NCI-H1092 treated with DMSO at 0.1 percent for 48 hours (cell line): Measurements from ENCODE around the gene MCC.

ENCODE experiments used
- DNase-seq: peaks from one replicate; lab custom pipeline; 2025; lab: John Stamatoyannopoulos, UW

The MCC gene

GRCh38 chr5:113056988-113057387 is 431.3 kb downstream of the MCC start:
- DNase-seq: no peak

GRCh38 chr5:113054899-113055298 is 433.4 kb downstream of the MCC start:
- DNase-seq: no peak

DNA sequence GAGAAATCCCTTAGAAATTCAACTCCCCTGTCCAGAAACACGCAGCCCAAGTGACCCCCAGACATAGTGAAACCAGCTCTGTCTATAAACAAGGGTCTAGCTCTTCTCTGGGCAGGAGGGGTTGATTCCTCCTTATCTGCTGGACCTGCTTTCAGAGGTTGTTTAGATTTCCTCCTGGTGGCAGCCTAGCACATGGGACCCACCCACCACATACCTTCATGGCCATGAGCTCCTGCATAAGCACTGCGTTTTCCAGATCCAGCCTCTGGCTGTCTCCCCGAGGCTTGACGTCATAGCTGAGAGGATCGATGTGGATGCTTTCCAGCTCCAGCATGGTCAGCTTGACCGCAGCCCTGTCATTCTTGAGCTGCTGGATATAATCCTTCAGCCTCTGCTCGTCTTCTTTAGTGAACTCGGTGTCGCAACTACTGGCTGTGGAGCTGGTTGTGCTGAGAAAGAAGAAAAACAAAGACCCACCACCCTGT is 434.7 kb downstream of the MCC start:
- DNase-seq: no peak

GRCh38 chr5:113052041-113052795 is 436.0 kb downstream of the MCC start:
- DNase-seq: no peak

GRCh38 chr5:113050721-113051382 is 437.4 kb downstream of the MCC start:
- peak; percentile 35 for DNase-seq

- no peak for DNase-seq
These were observed 439.3 kb downstream of the MCC start for GRCh38 chr5:113048931-113049330.

DNA sequence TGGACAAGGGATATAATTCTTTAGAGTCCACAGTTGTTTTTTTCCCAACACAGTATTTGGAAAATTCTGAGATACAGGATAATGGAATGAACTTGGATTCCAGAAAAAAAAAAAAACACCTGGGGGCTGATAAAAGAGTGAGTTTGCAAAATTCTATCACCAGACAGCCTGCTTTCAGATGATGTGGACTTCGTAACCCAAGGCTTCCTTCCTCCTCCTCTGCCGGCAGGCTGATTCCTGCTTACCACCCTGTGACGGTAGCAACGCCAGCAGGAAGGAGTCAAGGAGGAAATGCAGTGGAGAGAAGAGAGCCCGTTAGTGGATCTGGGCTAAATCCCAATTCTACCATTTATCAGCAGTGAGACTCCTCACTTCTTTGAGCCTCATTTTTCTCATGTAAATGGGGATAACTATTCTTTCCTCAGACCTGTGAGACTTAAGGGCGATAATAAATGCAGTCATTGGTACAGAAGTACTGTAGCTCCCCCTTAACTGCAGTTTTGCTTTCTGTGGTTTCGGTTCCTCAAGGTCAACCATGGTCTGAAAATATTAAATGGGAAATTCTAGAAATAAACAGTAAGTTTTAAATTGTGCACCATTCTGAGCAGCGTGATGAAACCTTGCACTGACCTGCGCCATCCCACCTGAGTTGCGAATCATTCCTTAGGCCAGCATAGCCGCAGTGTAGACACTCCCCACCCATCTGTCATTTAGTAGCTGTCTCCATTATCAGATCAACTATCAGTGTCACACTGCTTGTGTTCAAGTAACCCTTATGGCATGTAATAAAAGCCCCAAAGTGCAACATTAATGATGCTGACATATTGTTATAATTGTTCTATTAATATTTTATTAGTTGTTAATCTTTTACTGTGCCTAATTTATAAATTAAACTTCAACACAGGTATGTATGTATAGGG is 440.3 kb downstream of the MCC start:
- DNase-seq: no peak

- no peak for DNase-seq
These were observed 441.0 kb downstream of the MCC start for GRCh38 chr5:113047234-113047633.

DNA sequence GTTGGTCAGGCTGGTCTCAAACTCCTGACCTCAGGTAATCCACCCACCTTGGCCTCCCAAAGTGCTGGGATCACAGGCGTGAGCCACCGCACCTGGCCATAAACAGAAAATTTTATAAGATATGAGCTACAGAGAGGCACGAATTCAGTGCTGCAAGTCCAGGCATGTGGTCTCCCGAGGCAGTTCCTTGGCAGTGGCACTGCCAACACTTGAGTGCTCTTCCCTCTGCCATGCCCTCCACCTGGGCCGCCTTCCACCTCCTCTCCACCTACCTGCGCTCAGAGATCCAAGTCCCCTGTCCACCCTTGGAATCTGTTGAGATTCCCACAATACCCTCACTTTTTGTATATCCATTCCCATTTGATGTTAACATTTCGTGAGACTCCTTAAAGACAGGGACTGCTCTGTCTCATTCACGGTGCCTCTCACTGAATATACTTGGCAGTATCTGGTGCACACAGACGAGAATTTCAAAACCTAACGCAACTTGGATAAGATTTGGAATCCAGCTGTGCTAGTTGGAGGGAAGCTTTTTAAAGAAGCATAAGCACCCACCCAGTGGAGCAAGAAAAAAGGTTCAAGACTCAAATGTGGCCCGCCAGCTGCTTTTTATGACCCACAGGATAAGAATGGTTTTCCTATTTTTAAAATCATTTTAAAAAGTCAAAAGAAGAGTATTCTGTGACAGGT is 443.3 kb downstream of the MCC start:
- no peak for DNase-seq

DNA sequence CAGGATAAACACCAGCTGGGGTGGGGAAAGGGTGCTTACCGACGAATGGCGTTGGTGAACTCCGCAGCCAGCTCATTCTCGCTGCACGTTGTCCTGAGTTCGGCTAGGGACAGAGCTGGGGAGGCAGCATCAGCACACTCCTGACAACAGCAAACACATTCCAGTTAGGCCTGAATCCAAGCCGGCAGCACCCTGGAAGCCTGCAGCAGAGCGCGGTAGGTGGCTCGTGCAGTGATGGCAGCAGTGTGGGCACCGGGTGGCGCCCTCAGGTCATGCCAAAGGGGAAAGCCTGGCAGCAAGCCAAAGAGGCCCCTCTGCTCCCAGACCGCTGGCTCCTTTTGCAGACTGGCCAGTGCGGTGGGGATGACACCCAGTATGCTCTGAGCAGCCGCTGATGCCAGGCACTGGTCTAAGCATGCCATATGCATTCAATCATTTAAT is 444.7 kb downstream of the MCC start:
- DNase-seq: no peak

DNA sequence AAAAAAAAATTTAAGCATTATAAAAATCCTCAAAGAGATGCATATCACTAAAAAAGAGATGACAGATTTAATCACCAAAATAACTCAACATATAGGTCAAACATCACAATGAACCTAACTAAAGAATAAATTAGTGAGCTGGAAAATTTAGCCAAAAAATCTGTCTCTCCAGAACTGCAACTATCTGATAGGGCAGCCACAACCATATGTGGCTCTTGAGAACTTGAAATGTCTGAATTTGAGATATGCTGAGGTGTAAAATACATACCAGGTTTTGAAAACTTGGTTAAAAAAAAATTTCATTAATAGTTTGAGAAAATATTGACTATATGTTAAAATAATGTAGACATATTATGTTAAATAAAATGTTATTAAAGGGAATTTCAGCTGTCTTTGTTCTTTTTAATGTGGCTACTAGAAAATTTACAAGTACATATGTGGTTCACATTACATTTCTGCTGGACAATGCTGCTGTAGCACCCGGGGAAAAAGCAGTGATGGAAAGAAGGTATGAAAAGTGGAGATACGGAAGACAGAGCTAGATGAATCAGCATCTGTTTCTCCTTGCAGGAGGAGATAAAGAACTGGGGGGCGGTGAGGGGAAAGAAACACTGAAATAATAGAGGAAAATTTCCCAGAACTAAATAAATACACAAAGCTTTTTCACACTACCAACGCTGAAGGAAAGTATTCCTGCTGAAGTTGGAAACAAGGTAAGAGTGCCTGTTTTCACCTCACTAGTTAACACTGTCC is 445.6 kb downstream of the MCC start:
- DNase-seq: no peak

GRCh38 chr5:113040672-113041260 is 447.5 kb downstream of the MCC start:
- DNase-seq: no peak

DNA sequence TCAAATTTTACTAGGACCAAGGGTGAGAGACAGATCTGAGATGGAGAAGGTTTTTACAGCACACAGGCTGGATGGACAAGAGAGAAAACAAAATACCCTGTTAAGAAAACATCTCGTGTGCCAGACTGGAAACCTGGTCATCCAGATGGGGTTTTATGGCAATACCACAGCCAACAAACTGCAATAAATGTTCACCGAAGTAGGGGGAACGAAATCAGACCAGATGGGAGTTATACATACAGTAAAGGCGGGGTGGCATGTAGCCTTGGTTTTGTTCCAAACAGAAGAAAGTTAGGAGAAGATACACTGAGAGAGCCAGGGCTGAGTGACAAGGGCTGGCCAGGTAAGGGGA is 448.3 kb downstream of the MCC start:
- DNase-seq: no peak

GRCh38 chr5:113039229-113039933 is 448.9 kb downstream of the MCC start:
- no peak for DNase-seq

DNA sequence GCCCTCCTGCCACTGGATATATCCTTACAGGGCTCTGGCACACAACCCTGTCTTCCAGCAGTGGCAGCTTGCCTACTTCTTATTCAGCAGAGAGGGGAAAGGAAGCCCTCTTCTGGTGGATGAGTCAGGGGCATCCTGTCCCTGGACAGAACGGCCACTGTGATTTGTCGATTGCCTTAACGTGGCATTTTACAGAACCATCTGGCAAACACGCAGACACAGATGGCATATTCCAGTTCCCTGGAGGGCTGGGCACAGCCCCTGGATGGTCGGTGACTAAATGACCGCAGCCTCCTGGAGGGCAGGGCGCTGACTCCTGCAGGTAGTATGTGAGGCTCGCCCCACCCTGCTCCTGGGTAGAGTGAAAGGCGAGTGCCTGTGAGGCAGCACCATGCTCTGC is 449.5 kb downstream of the MCC start:
- no peak for DNase-seq

GRCh38 chr5:113038136-113038535 is 450.1 kb downstream of the MCC start:
- DNase-seq: no peak

GRCh38 chr5:113036826-113037225 is 451.4 kb downstream of the MCC start:
- no peak for DNase-seq

GRCh38 chr5:113036321-113036720 is 451.9 kb downstream of the MCC start:
- no peak for DNase-seq

DNA sequence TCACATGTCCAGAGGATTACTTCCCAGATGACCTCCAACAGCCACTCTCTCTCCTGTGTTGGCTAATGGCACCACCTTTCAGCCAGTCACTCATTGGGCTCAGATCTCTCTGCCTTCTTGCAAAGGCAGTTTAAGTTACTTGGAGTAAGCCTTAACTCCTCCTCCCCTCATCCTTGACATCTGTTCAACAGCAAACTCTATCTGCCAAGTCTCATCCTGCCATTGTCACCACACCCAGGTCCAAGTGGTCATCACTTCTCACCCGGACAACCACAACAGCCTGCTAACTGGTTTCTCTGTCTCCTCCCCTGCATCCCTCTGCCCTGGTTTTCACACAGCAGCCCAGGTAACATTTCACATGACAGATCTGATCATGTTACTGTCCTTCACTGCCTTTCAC is 453.2 kb downstream of the MCC start:
- DNase-seq: no peak

DNA sequence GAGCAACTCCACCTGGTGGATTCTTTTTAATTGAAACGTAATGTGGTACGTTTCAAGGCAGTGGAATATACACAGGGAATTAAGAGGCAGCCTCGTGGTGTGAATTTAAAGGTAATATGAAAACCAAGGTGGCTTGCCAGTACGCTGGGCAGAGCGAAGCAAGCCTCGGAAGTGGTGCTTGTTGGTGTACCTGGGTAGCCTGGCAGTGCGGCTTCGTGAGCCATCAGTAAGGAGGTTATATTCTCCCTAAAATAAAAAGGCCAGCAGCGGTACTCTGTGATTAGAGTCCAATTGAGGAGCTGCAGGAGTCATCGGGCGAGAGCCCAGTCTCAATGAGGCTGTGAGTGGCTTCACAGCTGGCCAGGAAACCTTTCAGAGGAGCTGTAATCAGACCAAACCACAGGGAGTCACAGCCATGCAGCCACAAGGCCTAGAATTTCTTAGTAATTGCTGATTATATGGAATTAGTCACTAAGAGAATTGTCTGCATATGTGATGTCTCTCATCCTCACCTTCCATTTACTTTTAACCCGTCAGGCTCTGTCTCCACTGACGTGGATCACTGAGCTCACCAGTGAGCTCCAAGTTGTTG is 454.0 kb downstream of the MCC start:
- DNase-seq: no peak
